Measurements from ENCODE around the gene GCK. TPM values are rescaled to one million over a fixed set of nuclear protein-coding genes. Genes with fewer than 3 reads are reported as not detected.

The GCK gene
- total and polyA plus RNA-seq, 11 donors = 0.54 to 5.7 (median 1.9) TPM

DNA sequence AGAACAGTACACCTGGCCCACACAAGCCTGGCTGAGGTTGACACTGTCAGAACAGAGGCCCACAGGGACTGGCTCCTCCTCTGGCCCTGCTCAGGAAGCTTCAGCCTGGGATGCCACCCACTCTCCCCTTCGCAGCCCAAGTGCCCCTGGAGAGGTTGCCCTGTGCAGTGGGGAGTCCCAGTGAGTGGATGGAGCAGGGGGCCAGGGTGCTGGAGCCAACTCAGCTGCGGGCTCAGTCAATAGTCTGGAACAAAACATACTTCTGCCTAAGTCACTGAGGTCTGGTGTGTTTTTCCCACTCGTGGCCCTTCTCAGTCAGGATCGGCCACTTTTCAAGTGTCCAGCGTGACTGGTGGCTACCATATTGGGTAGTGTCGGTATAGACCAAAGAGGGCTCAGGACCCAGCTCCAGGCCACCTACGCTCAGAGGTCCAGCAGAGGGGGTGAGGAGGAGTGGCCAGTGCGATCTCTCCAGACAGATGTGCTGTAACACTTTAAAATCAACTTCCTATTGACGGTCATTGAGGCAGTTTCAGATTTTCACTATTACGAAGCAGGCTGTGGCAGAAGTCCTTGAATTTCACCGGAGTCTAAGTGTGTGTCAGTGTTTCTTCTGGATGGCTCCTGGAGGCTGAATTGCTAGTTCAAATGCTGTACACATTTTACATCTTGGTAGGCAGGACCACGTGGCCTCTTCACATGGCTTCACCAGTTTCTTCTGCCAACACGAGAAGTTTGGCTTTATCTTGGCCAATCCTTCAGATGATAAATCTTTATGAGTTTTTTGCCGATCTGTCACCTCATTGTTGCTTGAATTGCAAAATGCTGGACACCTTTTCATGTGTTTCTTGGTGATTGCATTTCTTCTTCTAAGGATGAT, 994 bp upstream of the GCK start:
- 79 to 84% (median 81%) methylated on average over 13 to 14 of the region's 14 CpGs for WGBS, 4 donors
- ATAC-seq = no peak
- DNase-seq = no peak
- Histone ChIP-seq H3K27me3 (peaks cover 0 to 21% (median 0%) of the 10 kb centered on the region in 9 donors), H3K36me3 (no peaks in the 10 kb centered on the region), H3K27ac (no peak overlapping the region), H3K4me3 (no peak overlapping the region), H3K9me3 (no peaks in the 10 kb centered on the region), H3K4me1 (no peaks in the 10 kb centered on the region)
- intact Hi-C loops (cut with DNase I) = loop anchor here in 7 of 10 donors (5.0 to 10.0 kb wide), 10 partner anchors 38 to 168 kb away; partner anchors contain the start of genes MYL7 (in 1 of the 7) and POLD2 (in 1 of the 7)
- TF ChIP-seq POLR2A (IDR thresholded peaks at IDR 0.05) = no peak
- TF ChIP-seq, protein P1, sequence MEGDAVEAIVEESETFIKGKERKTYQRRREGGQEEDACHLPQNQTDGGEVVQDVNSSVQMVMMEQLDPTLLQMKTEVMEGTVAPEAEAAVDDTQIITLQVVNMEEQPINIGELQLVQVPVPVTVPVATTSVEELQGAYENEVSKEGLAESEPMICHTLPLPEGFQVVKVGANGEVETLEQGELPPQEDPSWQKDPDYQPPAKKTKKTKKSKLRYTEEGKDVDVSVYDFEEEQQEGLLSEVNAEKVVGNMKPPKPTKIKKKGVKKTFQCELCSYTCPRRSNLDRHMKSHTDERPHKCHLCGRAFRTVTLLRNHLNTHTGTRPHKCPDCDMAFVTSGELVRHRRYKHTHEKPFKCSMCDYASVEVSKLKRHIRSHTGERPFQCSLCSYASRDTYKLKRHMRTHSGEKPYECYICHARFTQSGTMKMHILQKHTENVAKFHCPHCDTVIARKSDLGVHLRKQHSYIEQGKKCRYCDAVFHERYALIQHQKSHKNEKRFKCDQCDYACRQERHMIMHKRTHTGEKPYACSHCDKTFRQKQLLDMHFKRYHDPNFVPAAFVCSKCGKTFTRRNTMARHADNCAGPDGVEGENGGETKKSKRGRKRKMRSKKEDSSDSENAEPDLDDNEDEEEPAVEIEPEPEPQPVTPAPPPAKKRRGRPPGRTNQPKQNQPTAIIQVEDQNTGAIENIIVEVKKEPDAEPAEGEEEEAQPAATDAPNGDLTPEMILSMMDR (IDR thresholded peaks at IDR 0.05) = no peak

DNA sequence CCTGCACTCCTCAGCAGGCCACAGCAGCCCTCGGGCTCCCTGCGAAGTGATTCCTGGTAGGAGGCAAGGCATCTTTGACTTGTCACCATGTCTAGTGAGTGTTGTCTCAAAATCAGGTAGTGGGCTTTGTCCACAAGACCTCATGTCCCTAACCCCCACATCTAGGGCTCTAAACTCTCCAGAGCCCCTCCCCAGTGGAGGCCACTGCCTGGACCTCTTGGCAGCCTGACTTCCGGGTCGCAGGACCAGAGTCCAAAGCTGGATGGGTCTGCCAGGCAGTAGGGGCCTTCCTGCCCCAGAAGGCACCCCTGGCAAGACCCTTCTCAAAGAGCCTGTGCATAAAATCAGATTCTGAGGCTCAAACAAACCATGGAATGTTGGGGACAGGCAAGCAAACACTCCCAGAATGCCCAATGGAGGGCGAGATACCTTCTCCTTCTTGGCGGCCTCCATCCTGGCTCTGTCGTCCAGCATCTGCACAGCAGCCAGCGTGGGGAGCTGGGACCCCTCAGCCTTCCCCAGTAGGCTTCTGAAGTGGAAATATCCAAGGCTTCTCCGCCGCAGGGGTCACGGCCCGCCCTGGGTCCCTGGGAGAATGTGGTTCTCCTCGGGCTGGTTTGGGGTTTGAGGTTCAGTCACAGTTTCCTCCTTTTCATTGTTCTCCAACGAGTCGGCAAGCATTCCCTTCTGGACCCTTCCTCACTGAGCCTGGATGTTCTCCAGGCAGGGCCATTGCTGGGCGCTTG, 586 bp downstream of the GCK start:
- no peak overlapping the region for H3K27ac ChIP-seq
- peaks cover 0 to 18% (median 0%) of the 10 kb centered on the region in 9 donors for H3K27me3 ChIP-seq
- intact Hi-C loops (cut with DNase I) = no loop called here
- ATAC-seq = no peak
- no peak overlapping the region for H3K4me3 ChIP-seq
- WGBS, 4 donors = 81 to 88% (median 83%) methylated on average over 12 to 16 of the region's 16 CpGs
- no peaks in the 10 kb centered on the region for H3K9me3 ChIP-seq
- no peak for TF ChIP-seq POLR2A (IDR thresholded peaks at IDR 0.05)
- TF ChIP-seq, protein P1 (IDR thresholded peaks at IDR 0.05) = no peak
- DNase-seq = no peak
- no peaks in the 10 kb centered on the region for H3K36me3 ChIP-seq
- H3K4me1 ChIP-seq = no peaks in the 10 kb centered on the region

DNA sequence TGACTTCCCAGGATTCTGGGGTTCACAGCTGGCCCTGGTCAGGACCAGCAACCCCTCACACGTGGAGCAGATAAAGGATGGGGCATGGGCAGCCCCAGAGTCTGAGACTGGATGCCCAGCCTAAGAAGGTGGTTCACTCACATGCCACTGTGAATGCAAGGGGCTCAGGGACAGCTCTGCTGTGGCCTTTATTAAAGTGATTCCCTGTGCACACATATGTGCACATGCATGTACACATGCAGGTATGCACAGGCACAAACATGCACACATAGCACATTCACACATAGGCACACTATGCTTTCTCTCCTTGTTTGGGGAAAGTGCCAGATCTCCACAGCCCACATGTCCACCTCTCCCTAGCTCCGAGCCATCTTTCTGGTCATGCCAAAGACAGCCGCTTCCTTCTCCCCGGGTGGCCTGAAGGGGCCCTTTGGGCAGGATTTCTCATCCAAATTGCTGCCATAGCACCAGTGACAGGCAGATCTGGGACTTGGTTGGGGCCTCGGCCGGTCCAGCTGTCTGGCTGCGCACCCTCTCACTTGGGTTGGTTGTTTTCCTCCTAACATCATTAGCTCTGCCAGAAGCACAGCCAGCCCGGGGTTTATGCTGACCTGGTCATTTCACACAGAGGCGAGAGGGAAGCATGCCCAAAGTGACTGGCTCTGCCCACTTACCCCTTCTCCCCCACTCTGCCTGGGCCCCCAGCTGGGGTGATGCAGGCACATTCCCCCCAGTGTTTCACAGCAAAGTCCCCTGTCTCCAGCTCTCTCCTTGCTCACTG, 1.4 kb downstream of the GCK start:
- H3K4me3 ChIP-seq = no peak overlapping the region
- H3K9me3 ChIP-seq = peaks cover 0 to 7% (median 2%) of the 10 kb centered on the region in 12 donors
- peaks cover 0 to 14% (median 0%) of the 10 kb centered on the region in 9 donors for H3K27me3 ChIP-seq
- TF ChIP-seq, protein P1 (IDR thresholded peaks at IDR 0.05) = no peak
- TF ChIP-seq POLR2A (IDR thresholded peaks at IDR 0.05) = no peak
- WGBS, 4 donors = 66 to 75% (median 69%) methylated on average over 9 of the region's 9 CpGs
- intact Hi-C loops (cut with DNase I) = no loop called here
- no peaks in the 10 kb centered on the region for H3K4me1 ChIP-seq
- H3K36me3 ChIP-seq = no peaks in the 10 kb centered on the region
- no peak overlapping the region for H3K27ac ChIP-seq
- ATAC-seq (no peak), DNase-seq (no peak)

Data from heart left ventricle (tissue), 16 donors.